ENCODE data around the gene GALNT12.
A peak's percentile ranks its signal among the peaks of the same experiment; 100 is the strongest.

GALNT12 gene

GRCh38 chr9:98864281-98865174, 57.1 kb downstream of the GALNT12 start:
- peak; percentile 27 for DNase-seq

GRCh38 chr9:98865284-98865875, 57.9 kb downstream of the GALNT12 start:
- no peak for DNase-seq

GRCh38 chr9:98866435-98867102, 59.1 kb downstream of the GALNT12 start:
- DNase-seq = peak; percentile 19

- no peak for DNase-seq
Measured at GRCh38 chr9:98867103-98867428, 59.6 kb downstream of the GALNT12 start.

GRCh38 chr9:98867429-98868168, 60.1 kb downstream of the GALNT12 start:
- peak; percentile 93 for DNase-seq

- DNase-seq = no peak
Measured at GRCh38 chr9:98869078-98869745, 61.7 kb downstream of the GALNT12 start.

GRCh38 chr9:98869866-98870265, 62.4 kb downstream of the GALNT12 start:
- no peak for DNase-seq

GRCh38 chr9:98870782-98871557, 63.5 kb downstream of the GALNT12 start:
- no peak for DNase-seq

- no peak for DNase-seq
Measured at GRCh38 chr9:98871558-98872065, 64.1 kb downstream of the GALNT12 start.

GRCh38 chr9:98873526-98873925, 66.1 kb downstream of the GALNT12 start:
- DNase-seq = no peak

- peak; percentile 71 for DNase-seq
Measured at GRCh38 chr9:98873951-98874371, 66.5 kb downstream of the GALNT12 start.

GRCh38 chr9:98874721-98875255, 67.3 kb downstream of the GALNT12 start:
- DNase-seq = no peak

GRCh38 chr9:98875536-98875935, 68.1 kb downstream of the GALNT12 start:
- DNase-seq = no peak

GRCh38 chr9:98877311-98877710, 69.8 kb downstream of the GALNT12 start:
- no peak for DNase-seq

GRCh38 chr9:98879094-98879962, 71.9 kb downstream of the GALNT12 start:
- no peak for DNase-seq

- no peak for DNase-seq
Measured at GRCh38 chr9:98879963-98880310, 72.5 kb downstream of the GALNT12 start.

- DNase-seq = no peak
Measured at GRCh38 chr9:98880311-98881015, 73.0 kb downstream of the GALNT12 start.

- DNase-seq = no peak
Measured at GRCh38 chr9:98881356-98881755, 73.9 kb downstream of the GALNT12 start.

GRCh38 chr9:98881836-98882568, 74.5 kb downstream of the GALNT12 start:
- no peak for DNase-seq

All from EL (cell line).